ENCODE results near the gene ARL6IP5. TPM values are rescaled to one million over a fixed set of nuclear protein-coding genes. Genes with fewer than 3 reads are reported as not detected.

The ARL6IP5 gene
- total RNA-seq, 4 donors from 2014 or later = 113 to 153 (median 133) TPM

DNA sequence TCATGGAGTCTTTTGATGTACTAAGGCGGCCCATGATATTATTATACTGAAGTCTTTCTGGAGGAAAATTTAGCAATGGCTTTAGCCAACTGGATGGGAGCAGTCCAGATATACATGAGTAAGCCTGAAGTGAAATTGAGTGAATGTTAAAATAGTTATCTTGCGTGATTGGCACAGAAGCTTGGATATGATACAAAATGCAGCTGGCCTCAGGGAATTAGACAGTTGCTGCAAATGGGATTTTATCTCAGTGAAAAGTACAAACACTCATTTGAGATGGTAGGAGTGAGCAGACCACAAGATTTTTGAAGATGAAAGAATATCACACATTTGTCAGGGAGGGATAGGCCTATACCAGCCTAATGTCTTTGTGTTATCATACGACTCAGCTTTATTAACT is 28.8 kb downstream of the ARL6IP5 start:
- no peak for DNase-seq (ENCODE audit: low spot score in 2 of 2)
- Histone ChIP-seq H3K27me3 (no peaks in the 10 kb centered on the region), H3K36me3 (no peaks in the 10 kb centered on the region), H3K27ac (no peak overlapping the region), H3K4me1 (peaks cover 0 to 7% (median 0%) of the 10 kb centered on the region in 4 donors), H3K9me3 (no peaks in the 10 kb centered on the region), H3K4me3 (no peak overlapping the region)
- no peak for TF ChIP-seq EP300 (IDR thresholded peaks at IDR 0.05)
- TF ChIP-seq POLR2A (IDR thresholded peaks at IDR 0.05) = no peak
- TF ChIP-seq, protein P1, sequence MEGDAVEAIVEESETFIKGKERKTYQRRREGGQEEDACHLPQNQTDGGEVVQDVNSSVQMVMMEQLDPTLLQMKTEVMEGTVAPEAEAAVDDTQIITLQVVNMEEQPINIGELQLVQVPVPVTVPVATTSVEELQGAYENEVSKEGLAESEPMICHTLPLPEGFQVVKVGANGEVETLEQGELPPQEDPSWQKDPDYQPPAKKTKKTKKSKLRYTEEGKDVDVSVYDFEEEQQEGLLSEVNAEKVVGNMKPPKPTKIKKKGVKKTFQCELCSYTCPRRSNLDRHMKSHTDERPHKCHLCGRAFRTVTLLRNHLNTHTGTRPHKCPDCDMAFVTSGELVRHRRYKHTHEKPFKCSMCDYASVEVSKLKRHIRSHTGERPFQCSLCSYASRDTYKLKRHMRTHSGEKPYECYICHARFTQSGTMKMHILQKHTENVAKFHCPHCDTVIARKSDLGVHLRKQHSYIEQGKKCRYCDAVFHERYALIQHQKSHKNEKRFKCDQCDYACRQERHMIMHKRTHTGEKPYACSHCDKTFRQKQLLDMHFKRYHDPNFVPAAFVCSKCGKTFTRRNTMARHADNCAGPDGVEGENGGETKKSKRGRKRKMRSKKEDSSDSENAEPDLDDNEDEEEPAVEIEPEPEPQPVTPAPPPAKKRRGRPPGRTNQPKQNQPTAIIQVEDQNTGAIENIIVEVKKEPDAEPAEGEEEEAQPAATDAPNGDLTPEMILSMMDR (IDR thresholded peaks at IDR 0.05) = no peak
- 81 to 88% methylated on average over 3 of the region's 3 CpGs for WGBS, 2 donors

DNA sequence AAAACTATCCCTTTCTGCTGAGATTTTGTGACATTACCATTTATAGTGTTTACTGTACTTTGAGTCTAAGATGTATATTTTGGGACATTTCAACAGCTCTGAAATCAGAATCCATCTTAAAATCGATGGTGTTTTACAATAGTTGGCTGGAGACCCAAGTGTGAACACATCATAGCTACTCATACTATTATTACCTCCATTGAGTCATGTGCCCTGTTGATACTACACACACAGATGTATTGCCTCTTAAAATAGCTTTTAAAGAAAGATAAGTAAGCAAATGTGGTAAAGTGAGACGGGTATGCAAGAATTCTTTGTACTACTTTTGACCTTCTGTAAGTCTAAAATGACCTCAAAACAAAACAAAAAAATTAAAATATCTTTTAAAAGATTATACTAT is 31.0 kb downstream of the ARL6IP5 start:
- DNase-seq (ENCODE audit: low spot score in 2 of 2) = no peak
- no peaks in the 10 kb centered on the region for H3K27me3 ChIP-seq
- H3K36me3 ChIP-seq = no peaks in the 10 kb centered on the region
- peaks cover 0 to 7% (median 0%) of the 10 kb centered on the region in 4 donors for H3K4me1 ChIP-seq
- 37 to 48% methylated on average over 2 of the region's 2 CpGs for WGBS, 2 donors
- peak overlapping the region in 1 of 4 donors; percentile 10 for H3K27ac ChIP-seq
- no peaks in the 10 kb centered on the region for H3K9me3 ChIP-seq
- no peak overlapping the region for H3K4me3 ChIP-seq
- TF ChIP-seq, protein P1 (IDR thresholded peaks at IDR 0.05) = no peak
- TF ChIP-seq EP300 (IDR thresholded peaks at IDR 0.05) = no peak
- no peak for TF ChIP-seq POLR2A (IDR thresholded peaks at IDR 0.05)

GRCh38 chr3:69116162-69116561 is 31.4 kb downstream of the ARL6IP5 start:
- DNase-seq (ENCODE audit: low spot score in 2 of 2) = no peak
- 52 to 58% methylated on average over 4 of the region's 4 CpGs for WGBS, 2 donors
- H3K9me3 ChIP-seq = no peaks in the 10 kb centered on the region
- no peak overlapping the region for H3K4me3 ChIP-seq
- no peaks in the 10 kb centered on the region for H3K36me3 ChIP-seq
- H3K27me3 ChIP-seq = no peaks in the 10 kb centered on the region
- peaks cover 0 to 7% (median 2%) of the 10 kb centered on the region in 4 donors for H3K4me1 ChIP-seq
- TF ChIP-seq POLR2A (IDR thresholded peaks at IDR 0.05) (no peak), EP300 (IDR thresholded peaks at IDR 0.05) (no peak)
- TF ChIP-seq, protein P1 (IDR thresholded peaks at IDR 0.05) = no peak
- peak overlapping the region in 1 of 4 donors; percentile 10 for H3K27ac ChIP-seq

- H3K27me3 ChIP-seq = no peaks in the 10 kb centered on the region
- peaks cover 0 to 9% (median 3%) of the 10 kb centered on the region in 4 donors for H3K4me1 ChIP-seq
- 47 to 54% methylated on average over 3 of the region's 3 CpGs for WGBS, 2 donors
- H3K27ac ChIP-seq = peak overlapping the region in 1 of 4 donors; percentile 10
- no peak for DNase-seq (ENCODE audit: low spot score in 2 of 2)
- H3K4me3 ChIP-seq = no peak overlapping the region
- H3K9me3 ChIP-seq = no peaks in the 10 kb centered on the region
- no peak for TF ChIP-seq EP300 (IDR thresholded peaks at IDR 0.05)
- TF ChIP-seq, protein P1 (IDR thresholded peaks at IDR 0.05) = no peak
- TF ChIP-seq POLR2A (IDR thresholded peaks at IDR 0.05) = no peak
- H3K36me3 ChIP-seq = no peaks in the 10 kb centered on the region
Measured at GRCh38 chr3:69116897-69117296, 32.2 kb downstream of the ARL6IP5 start.

GRCh38 chr3:69118555-69118954 is 33.8 kb downstream of the ARL6IP5 start:
- TF ChIP-seq EP300 (IDR thresholded peaks at IDR 0.05) = no peak
- peaks cover 0 to 9% (median 3%) of the 10 kb centered on the region in 4 donors for H3K4me1 ChIP-seq
- H3K36me3 ChIP-seq = no peaks in the 10 kb centered on the region
- no peak overlapping the region for H3K27ac ChIP-seq
- H3K27me3 ChIP-seq = no peaks in the 10 kb centered on the region
- no peak overlapping the region for H3K4me3 ChIP-seq
- 96 to 99% methylated on average over 12 of the region's 12 CpGs for WGBS, 2 donors
- H3K9me3 ChIP-seq = no peaks in the 10 kb centered on the region
- no peak for DNase-seq (ENCODE audit: low spot score in 2 of 2)

DNA sequence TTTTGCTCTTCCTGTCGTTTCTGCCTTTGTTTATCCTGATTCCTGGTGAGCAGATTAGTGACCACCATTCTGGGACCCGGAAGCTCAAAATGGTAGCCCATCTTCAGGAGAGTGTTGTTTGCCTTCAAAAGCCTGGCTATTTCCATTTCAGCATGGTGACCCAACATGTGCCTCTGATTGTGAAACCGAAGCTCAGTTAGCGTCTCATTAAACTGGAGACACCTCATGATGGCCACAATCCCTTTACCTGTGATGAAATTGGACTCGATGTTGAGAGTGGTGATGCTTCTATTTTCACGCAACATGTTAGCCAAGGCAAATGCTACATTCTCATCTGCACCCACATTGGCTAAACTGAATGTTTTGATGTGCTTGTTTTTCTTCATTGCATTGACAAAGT is 34.4 kb downstream of the ARL6IP5 start:
- Histone ChIP-seq H3K36me3 (no peaks in the 10 kb centered on the region), H3K27me3 (no peaks in the 10 kb centered on the region), H3K27ac (no peak overlapping the region), H3K4me1 (peaks cover 0 to 9% (median 3%) of the 10 kb centered on the region in 4 donors), H3K4me3 (no peak overlapping the region), H3K9me3 (no peaks in the 10 kb centered on the region)
- 90 to 95% methylated on average over 6 of the region's 6 CpGs for WGBS, 2 donors
- TF ChIP-seq POLR2A (IDR thresholded peaks at IDR 0.05) = no peak
- TF ChIP-seq EP300 (IDR thresholded peaks at IDR 0.05) = no peak
- TF ChIP-seq, protein P1 (IDR thresholded peaks at IDR 0.05) = no peak
- no peak for DNase-seq (ENCODE audit: low spot score in 2 of 2)

All from tibial nerve (tissue), 4 donors.